ENCODE measurements around the gene GYG1. TPM values are rescaled to one million over a fixed set of nuclear protein-coding genes. Genes with fewer than 3 reads are reported as not detected.

Gene GYG1
- total RNA-seq, 1 donor from 2014 or later = 33.1 TPM

DNA sequence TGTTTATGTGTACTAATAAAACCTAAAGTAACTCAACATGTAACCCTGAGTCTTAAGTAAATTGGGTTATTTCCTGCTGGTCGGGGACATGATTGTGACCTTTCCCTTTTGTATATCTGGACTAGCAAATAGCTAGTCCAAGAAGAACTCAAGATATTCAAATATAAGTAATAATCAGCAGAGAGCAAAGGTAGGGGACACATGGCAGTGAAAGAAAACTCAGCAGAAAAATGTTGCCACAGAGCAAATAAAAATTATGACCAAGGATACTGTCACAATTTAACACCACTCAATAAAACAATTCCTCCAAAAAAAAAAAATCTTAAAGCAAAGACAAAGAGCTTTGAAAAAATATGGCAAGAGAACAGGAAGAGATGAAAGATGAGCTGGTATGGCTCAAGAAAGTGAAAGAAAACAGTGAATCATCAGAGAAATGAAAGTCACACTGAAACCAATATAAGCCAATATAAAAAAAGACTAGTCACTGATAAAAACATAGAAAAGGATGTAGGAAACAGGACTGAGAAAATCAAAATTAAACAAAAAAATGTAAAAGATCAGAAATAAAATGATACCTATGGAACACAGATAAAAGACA lies 51.5 kb downstream of the GYG1 start:
- DNase-seq (ENCODE audit: extremely low spot score, unreplicated experiment) = no peak
- Mint-ChIP-seq H3K4me3 (no peak overlapping the region), H3K36me3 (peaks cover 22% of the 10 kb centered on the region), H3K9me3 (no peaks in the 10 kb centered on the region), H3K27me3 (no peaks in the 10 kb centered on the region), H3K27ac (no peak overlapping the region), H3K4me1 (ENCODE audit: unreplicated experiment) (peaks cover 5% of the 10 kb centered on the region)
- TF ChIP-seq, protein P1, sequence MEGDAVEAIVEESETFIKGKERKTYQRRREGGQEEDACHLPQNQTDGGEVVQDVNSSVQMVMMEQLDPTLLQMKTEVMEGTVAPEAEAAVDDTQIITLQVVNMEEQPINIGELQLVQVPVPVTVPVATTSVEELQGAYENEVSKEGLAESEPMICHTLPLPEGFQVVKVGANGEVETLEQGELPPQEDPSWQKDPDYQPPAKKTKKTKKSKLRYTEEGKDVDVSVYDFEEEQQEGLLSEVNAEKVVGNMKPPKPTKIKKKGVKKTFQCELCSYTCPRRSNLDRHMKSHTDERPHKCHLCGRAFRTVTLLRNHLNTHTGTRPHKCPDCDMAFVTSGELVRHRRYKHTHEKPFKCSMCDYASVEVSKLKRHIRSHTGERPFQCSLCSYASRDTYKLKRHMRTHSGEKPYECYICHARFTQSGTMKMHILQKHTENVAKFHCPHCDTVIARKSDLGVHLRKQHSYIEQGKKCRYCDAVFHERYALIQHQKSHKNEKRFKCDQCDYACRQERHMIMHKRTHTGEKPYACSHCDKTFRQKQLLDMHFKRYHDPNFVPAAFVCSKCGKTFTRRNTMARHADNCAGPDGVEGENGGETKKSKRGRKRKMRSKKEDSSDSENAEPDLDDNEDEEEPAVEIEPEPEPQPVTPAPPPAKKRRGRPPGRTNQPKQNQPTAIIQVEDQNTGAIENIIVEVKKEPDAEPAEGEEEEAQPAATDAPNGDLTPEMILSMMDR (conservative IDR thresholded peaks at IDR 0.05) = no peak

DNA sequence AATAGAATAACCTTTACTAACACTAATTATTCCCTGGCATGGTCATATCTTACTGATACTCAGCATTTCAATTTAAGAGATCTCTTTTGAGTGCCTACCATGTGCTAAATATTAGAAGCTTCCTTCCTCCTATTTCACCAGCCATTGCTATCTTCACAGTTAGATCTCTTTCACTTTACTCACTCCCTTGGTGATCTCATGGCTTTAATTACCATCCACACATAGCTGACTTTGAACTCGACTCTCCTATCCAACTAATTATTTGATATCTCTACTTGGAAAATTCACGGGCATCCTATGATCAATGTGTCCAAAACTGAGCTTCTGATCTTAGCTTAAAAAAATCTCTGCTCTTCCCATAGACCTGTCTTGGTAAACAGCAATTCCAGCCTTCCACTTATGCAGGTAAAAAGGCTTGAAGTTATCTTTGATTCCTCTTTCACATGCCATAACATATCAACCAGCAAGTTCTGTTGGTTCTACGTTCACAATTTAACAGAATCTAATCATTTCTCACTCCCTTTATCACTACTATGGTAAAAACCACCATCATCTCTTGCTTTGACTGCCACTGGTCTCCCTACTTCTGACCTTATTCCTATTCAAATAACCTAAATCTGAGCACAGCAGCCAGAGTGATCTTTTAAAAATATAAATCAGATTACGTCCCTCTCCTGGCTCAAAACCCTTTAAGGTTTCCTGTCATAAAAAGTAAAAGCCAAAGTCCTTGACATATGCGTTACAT lies 53.2 kb downstream of the GYG1 start:
- Mint-ChIP-seq H3K27me3 (no peaks in the 10 kb centered on the region), H3K27ac (peak overlapping the region; percentile 4), H3K9me3 (no peaks in the 10 kb centered on the region), H3K36me3 (peaks cover 26% of the 10 kb centered on the region), H3K4me3 (no peak overlapping the region), H3K4me1 (ENCODE audit: unreplicated experiment) (peaks cover 5% of the 10 kb centered on the region)
- no peak for DNase-seq (ENCODE audit: extremely low spot score, unreplicated experiment)
- TF ChIP-seq, protein P1 (conservative IDR thresholded peaks at IDR 0.05) = no peak

DNA sequence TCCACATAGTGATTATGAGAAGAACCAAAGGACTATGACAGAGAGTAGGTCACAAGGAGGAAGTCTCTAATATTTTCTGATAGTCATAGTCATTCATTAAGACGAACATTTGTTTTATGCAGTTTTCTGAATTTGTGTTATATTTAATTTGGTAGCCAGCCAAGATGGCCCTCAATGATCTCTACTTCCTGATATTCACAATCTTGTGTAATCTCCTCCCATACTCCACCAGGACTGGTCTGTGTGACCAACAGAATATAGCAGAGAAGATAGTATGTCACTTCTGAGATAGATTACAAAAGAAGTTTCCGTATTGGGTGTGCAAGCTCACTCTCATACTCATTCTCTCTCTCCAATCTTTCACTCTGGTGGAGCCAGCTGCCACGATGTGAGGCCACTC lies 64.2 kb downstream of the GYG1 start:
- TF ChIP-seq, protein P1 (conservative IDR thresholded peaks at IDR 0.05) = no peak
- DNase-seq (ENCODE audit: extremely low spot score, unreplicated experiment) = no peak
- Mint-ChIP-seq H3K4me1 (ENCODE audit: unreplicated experiment) (no peaks in the 10 kb centered on the region), H3K27me3 (no peaks in the 10 kb centered on the region), H3K9me3 (no peaks in the 10 kb centered on the region), H3K27ac (no peak overlapping the region), H3K4me3 (no peak overlapping the region), H3K36me3 (peaks cover 61% of the 10 kb centered on the region)

DNA sequence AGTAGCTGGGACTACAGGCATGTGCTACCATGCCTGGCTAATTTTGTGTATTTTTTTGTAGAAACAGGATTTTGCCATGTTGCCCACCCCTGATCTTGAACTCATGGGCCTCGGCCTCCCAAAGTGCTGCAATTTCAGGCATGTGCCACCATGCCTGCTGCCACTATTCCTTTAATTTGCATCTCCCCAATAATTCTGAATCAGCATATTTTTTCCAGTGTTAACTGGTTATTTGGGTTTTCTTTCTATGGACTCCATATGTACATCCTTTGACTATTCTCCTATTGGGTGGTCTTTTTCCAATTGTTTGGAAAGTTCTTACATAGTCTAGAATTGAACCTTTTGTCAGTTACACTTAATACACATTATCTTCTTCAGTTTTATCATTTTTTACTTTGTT lies 66.9 kb downstream of the GYG1 start:
- no peak for DNase-seq (ENCODE audit: extremely low spot score, unreplicated experiment)
- H3K27ac Mint-ChIP-seq = no peak overlapping the region
- no peaks in the 10 kb centered on the region for H3K4me1 Mint-ChIP-seq (ENCODE audit: unreplicated experiment)
- no peaks in the 10 kb centered on the region for H3K27me3 Mint-ChIP-seq
- TF ChIP-seq, protein P1 (conservative IDR thresholded peaks at IDR 0.05) = no peak
- no peaks in the 10 kb centered on the region for H3K9me3 Mint-ChIP-seq
- peaks cover 53% of the 10 kb centered on the region for H3K36me3 Mint-ChIP-seq
- no peak overlapping the region for H3K4me3 Mint-ChIP-seq

DNA sequence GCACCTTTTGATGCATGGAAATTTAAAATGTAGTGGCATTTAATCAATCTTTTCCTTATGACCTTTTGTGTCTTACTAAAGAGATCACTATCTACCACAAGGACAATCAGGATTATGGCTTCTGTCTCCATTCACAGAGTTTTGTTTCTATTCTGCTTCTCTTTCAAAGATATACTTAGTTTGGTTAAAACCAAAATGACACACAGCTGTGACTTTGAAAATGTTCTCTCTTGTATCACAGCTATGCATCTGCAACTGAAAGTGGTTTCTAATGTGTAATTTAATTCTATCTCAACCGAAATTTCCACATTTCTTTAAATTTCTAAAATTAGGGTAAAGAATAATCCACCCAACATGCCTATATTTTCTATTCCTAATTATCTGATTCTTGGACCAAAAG lies 67.3 kb downstream of the GYG1 start:
- Mint-ChIP-seq H3K4me1 (ENCODE audit: unreplicated experiment) (no peaks in the 10 kb centered on the region), H3K9me3 (no peaks in the 10 kb centered on the region), H3K27ac (no peak overlapping the region), H3K27me3 (no peaks in the 10 kb centered on the region), H3K36me3 (peaks cover 53% of the 10 kb centered on the region), H3K4me3 (no peak overlapping the region)
- DNase-seq (ENCODE audit: extremely low spot score, unreplicated experiment) = no peak
- TF ChIP-seq, protein P1 (conservative IDR thresholded peaks at IDR 0.05) = no peak

Measured in type B pancreatic cell (in vitro differentiated cells).